WTC11 (cell line): Measurements from ENCODE around the gene NHERF2. TPM values are rescaled to one million over a fixed set of nuclear protein-coding genes. Genes with fewer than 3 reads are reported as not detected.

Source experiments
- ATAC-seq: fragments of 200-7000 bp; cut with Tn5 transposase; 2 replicates; pipeline ENCODE4 v1.10.0; 2021; ENCODE audit warnings: mild to moderate bottlenecking, moderate library complexity
- CTCF ChIA-PET: fragments of 300-600 bp; sonication (Branson Sonifier 250); formaldehyde crosslinking; loops from one replicate; lab custom pipeline; 2021; ENCODE audit warnings: antibody characterized with exemption; lab: Charles Lee
- POLR2A ChIA-PET: fragments of 350-600 bp; sonication (Branson Sonifier 250); formaldehyde crosslinking; loops from one replicate; lab custom pipeline; 2021; ENCODE audit warnings: antibody characterized with exemption; lab: Charles Lee
- DNase-seq: peaks from one replicate; pipeline ENCODE4 v3.0.0; 2021; ENCODE audit warnings: low spot score
- H3K27ac Mint-ChIP-seq: 2 replicates; pipeline ENCODE4 v1.8.0; 2021; ENCODE audit warnings: mixed read lengths
- H3K27me3 Mint-ChIP-seq: 2 replicates; pipeline ENCODE4 v1.8.0; 2021; ENCODE audit warnings: low read depth, mild to moderate bottlenecking, moderate library complexity, mixed read lengths
- H3K36me3 Mint-ChIP-seq: 2 replicates; pipeline ENCODE4 v1.8.0; 2021; ENCODE audit warnings: mixed read lengths
- H3K4me1 Mint-ChIP-seq: 2 replicates; pipeline ENCODE4 v1.8.0; 2022; ENCODE audit warnings: mixed read lengths
- H3K4me3 Mint-ChIP-seq: 2 replicates; pipeline ENCODE4 v1.8.0; 2021; ENCODE audit warnings: mild to moderate bottlenecking, moderate library complexity, mixed read lengths
- H3K9me3 Mint-ChIP-seq: 2 replicates; pipeline ENCODE4 v1.8.0; 2021; ENCODE audit warnings: mixed read lengths
- CTCF ChIP-seq: fragments of 200-600 bp; IDR thresholded peaks from 2 replicates; pipeline ENCODE4 v1.8.0; 2022; ENCODE audit warnings: antibody characterized with exemption
- E2F1 ChIP-seq: sonication (generic); formaldehyde crosslinking; IDR thresholded peaks from 2 replicates; pipeline ENCODE4 v1.8.0; 2022; ENCODE audit warnings: mild to moderate bottlenecking, missing genetic modification reagents
- ELF4 ChIP-seq: sonication (generic); formaldehyde crosslinking; IDR thresholded peaks from 2 replicates; pipeline ENCODE4 v1.8.1; 2022; ENCODE audit warnings: low read depth, mild to moderate bottlenecking, moderate library complexity, missing genetic modification reagents
- FOXP1 ChIP-seq: sonication (generic); formaldehyde crosslinking; IDR thresholded peaks from 2 replicates; pipeline ENCODE4 v1.8.0; 2022; ENCODE audit warnings: missing genetic modification reagents, mild to moderate bottlenecking, moderate library complexity, borderline replicate concordance
- IRF2 ChIP-seq: sonication (generic); formaldehyde crosslinking; IDR thresholded peaks from 2 replicates; pipeline ENCODE4 v1.8.0; 2022; ENCODE audit warnings: low read depth, missing genetic modification reagents, borderline replicate concordance
- NFE2L1 ChIP-seq: sonication (generic); formaldehyde crosslinking; IDR thresholded peaks from 2 replicates; pipeline ENCODE4 v1.8.1; 2023; ENCODE audit warnings: missing genetic modification reagents
- RORB ChIP-seq: fragments of 250-450 bp; sonication (Bioruptor Pico); IDR thresholded peaks from 2 replicates; pipeline ENCODE4 v1.9.0; 2021; ENCODE audit warnings: mild to moderate bottlenecking
- SMAD3 ChIP-seq: sonication (generic); formaldehyde crosslinking; IDR thresholded peaks from 2 replicates; pipeline ENCODE4 v1.8.0; 2022; ENCODE audit warnings: missing genetic modification reagents, mild to moderate bottlenecking, borderline replicate concordance
- SMAD4 ChIP-seq: sonication (generic); formaldehyde crosslinking; IDR thresholded peaks from 2 replicates; pipeline ENCODE4 v1.8.0; 2022; ENCODE audit warnings: mild to moderate bottlenecking, missing genetic modification reagents
- SOX15 ChIP-seq: fragments of 250-450 bp; sonication (Bioruptor Pico); IDR thresholded peaks from 2 replicates; pipeline ENCODE4 v1.9.0; 2021; ENCODE audit warnings: mild to moderate bottlenecking
- TEAD4 ChIP-seq: sonication (generic); formaldehyde crosslinking; IDR thresholded peaks from 2 replicates; pipeline ENCODE4 v1.8.0; 2022; ENCODE audit warnings: mild to moderate bottlenecking, missing genetic modification reagents
- USF1 ChIP-seq: sonication (generic); formaldehyde crosslinking; IDR thresholded peaks from 2 replicates; pipeline ENCODE4 v1.8.0; 2022; ENCODE audit warnings: mild to moderate bottlenecking, missing genetic modification reagents
- ZNF138 ChIP-seq: sonication (generic); formaldehyde crosslinking; conservative IDR thresholded peaks from 2 replicates; pipeline ENCODE4 v1.8.1; 2022; ENCODE audit warnings: mild to moderate bottlenecking, moderate library complexity, missing genetic modification reagents
- ZNF396 ChIP-seq: fragments of 250-450 bp; sonication (Bioruptor Pico); IDR thresholded peaks from 2 replicates; pipeline ENCODE4 v1.8.0; 2021; ENCODE audit warnings: mild to moderate bottlenecking, moderate library complexity, borderline replicate concordance
- ZNF416 ChIP-seq: fragments of 250-450 bp; sonication (Bioruptor Pico); IDR thresholded peaks from 2 replicates; pipeline ENCODE4 v1.9.0; 2021; ENCODE audit warnings: mild to moderate bottlenecking, inconsistent platforms
- ZNF671 ChIP-seq: fragments of 250-450 bp; sonication (Bioruptor Pico); IDR thresholded peaks from 2 replicates; pipeline ENCODE4 v1.8.0; 2021; ENCODE audit warnings: mild to moderate bottlenecking
- total RNA-seq: library from RNA; stranded (reverse); gene quantifications from 3 replicates; pipeline ENCODE4 v1.2.3, GENCODE V29; 2021
- TF ChIP-seq, protein P1 (sequence below): sonication (generic); formaldehyde crosslinking; IDR thresholded peaks from 2 replicates; pipeline ENCODE4 v1.8.1; 2022; ENCODE audit warnings: mild to moderate bottlenecking, missing genetic modification reagents, moderate library complexity, borderline replicate concordance
- TF ChIP-seq, protein P2 (sequence below): sonication (generic); formaldehyde crosslinking; IDR thresholded peaks from 2 replicates; pipeline ENCODE4 v1.8.1; 2023; ENCODE audit warnings: mild to moderate bottlenecking, missing genetic modification reagents, moderate library complexity
- TF ChIP-seq, protein P3 (sequence below): fragments of 250-450 bp; sonication (Bioruptor Pico); IDR thresholded peaks from 2 replicates; pipeline ENCODE4 v1.9.0; 2021; ENCODE audit warnings: moderate library complexity, mild to moderate bottlenecking, inconsistent platforms, borderline replicate concordance
- TF ChIP-seq, protein P4 (sequence below): sonication (generic); formaldehyde crosslinking; IDR thresholded peaks from 2 replicates; pipeline ENCODE4 v1.8.0; 2022; ENCODE audit warnings: mild to moderate bottlenecking, missing genetic modification reagents

The NHERF2 gene
- total RNA-seq, 1 experiment from 2014 or later, result 31.1 TPM

GRCh38 chr16:2044541-2044940 lies 17.8 kb downstream of the NHERF2 start:
- TF ChIP-seq E2F1 (CRISPR knock-in tag) (no peak), CTCF (no peak), ZNF396 (CRISPR knock-in tag) (no peak), ZNF671 (CRISPR knock-in tag) (no peak), IRF2 (CRISPR knock-in tag) (no peak), USF1 (CRISPR knock-in tag) (no peak), ELF4 (CRISPR knock-in tag) (no peak), FOXP1 (CRISPR knock-in tag) (no peak), TEAD4 (CRISPR knock-in tag) (no peak)
- TF ChIP-seq, protein P1, sequence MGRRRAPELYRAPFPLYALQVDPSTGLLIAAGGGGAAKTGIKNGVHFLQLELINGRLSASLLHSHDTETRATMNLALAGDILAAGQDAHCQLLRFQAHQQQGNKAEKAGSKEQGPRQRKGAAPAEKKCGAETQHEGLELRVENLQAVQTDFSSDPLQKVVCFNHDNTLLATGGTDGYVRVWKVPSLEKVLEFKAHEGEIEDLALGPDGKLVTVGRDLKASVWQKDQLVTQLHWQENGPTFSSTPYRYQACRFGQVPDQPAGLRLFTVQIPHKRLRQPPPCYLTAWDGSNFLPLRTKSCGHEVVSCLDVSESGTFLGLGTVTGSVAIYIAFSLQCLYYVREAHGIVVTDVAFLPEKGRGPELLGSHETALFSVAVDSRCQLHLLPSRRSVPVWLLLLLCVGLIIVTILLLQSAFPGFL (CRISPR knock-in tag), result no peak
- TF ChIP-seq, protein P2, sequence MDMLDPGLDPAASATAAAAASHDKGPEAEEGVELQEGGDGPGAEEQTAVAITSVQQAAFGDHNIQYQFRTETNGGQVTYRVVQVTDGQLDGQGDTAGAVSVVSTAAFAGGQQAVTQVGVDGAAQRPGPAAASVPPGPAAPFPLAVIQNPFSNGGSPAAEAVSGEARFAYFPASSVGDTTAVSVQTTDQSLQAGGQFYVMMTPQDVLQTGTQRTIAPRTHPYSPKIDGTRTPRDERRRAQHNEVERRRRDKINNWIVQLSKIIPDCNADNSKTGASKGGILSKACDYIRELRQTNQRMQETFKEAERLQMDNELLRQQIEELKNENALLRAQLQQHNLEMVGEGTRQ (CRISPR knock-in tag), result no peak
- Mint-ChIP-seq H3K4me3 (no peak overlapping the region), H3K27me3 (no peaks in the 10 kb centered on the region), H3K36me3 (no peaks in the 10 kb centered on the region; the same call in 1 of the 2 replicates), H3K27ac (no peak overlapping the region), H3K9me3 (no peaks in the 10 kb centered on the region), H3K4me1 (peaks cover 10% of the 10 kb centered on the region)
- DNase-seq, result no peak
- ATAC-seq, result no peak
- CTCF ChIA-PET, result interaction anchor here (0.6 to 0.8 kb wide), 2 partner anchors 46 to 338 kb away, joined by 3 to 5 read pairs; no protein-coding TSS in a partner anchor
- POLR2A ChIA-PET, result no interaction called here

DNA sequence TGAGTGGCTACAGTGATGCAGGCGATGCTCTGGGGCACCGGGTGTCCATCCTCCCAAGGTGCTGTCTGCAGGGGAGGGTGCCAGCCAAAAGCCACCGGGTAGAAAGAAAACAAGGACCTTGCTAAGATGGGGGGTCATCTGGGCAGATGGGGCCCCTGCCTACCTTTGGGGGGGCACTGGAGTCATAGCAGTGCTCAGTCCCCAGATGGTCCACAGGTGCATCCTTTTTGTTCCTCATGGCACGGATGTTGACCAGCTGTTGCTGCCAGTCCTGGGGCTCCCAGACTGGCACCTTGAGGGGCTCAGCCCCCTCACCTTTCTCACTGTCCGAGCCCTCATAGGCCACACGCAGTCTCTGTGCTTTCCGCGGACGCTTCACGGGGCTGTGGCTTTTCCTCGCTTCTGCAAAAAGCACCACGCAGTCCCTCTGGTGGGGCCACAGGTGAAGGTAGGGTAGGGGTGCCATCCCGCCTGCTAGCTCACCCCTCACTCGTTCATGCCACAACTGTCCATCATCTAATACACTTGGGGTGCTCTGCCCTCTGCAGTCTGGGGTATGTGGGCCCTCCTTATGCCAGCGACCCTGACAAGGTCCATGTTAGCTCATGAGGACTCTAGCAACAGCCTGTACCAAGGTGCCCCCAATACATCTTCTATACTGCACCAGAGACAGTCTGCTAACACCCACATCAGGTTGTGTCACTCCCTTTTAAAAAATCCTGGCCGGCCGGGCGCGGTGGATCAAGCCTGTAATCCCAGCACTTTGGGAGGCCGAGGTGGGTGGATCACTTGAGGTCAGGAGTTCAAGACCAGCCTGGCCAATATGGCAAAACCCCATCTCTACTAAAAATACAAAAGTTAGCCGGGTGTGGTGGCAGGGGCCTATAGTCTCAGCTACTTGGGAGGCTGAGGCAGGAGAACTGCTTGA lies 19.5 kb downstream of the NHERF2 start:
- CTCF ChIA-PET, result interaction anchor here (0.6 to 3.6 kb wide), 5 partner anchors 10 to 42 kb away, joined by 3 to 27 read pairs (median 20); no protein-coding TSS in a partner anchor
- H3K27ac Mint-ChIP-seq, result no peak overlapping the region
- DNase-seq, result no peak
- peaks cover 10% of the 10 kb centered on the region for H3K4me1 Mint-ChIP-seq
- peak overlapping the region; percentile 91 for H3K4me3 Mint-ChIP-seq
- H3K27me3 Mint-ChIP-seq, result no peaks in the 10 kb centered on the region
- peaks cover 2% of the 10 kb centered on the region; the same call in 1 of the 2 replicates for H3K36me3 Mint-ChIP-seq
- POLR2A ChIA-PET, result interaction anchor here (1.4 kb wide), 1 partner anchor 85 kb away, joined by 5 read pairs; no protein-coding TSS in a partner anchor
- H3K9me3 Mint-ChIP-seq, result no peaks in the 10 kb centered on the region
- ATAC-seq, result no peak
- TF ChIP-seq USF1 (CRISPR knock-in tag), result no peak
- TF ChIP-seq SOX15 (CRISPR knock-in tag), result no peak
- no peak for TF ChIP-seq SMAD4 (CRISPR knock-in tag)
- no peak for TF ChIP-seq SMAD3 (CRISPR knock-in tag)
- no peak for TF ChIP-seq CTCF
- TF ChIP-seq, protein P3, sequence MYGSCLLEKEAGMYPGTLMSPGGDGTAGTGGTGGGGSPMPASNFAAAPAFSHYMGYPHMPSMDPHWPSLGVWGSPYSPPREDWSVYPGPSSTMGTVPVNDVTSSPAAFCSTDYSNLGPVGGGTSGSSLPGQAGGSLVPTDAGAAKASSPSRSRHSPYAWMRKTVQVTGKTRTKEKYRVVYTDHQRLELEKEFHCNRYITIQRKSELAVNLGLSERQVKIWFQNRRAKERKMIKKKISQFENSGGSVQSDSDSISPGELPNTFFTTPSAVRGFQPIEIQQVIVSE (CRISPR knock-in tag), result no peak
- no peak for TF ChIP-seq ZNF416 (CRISPR knock-in tag)
- TF ChIP-seq, protein P4, sequence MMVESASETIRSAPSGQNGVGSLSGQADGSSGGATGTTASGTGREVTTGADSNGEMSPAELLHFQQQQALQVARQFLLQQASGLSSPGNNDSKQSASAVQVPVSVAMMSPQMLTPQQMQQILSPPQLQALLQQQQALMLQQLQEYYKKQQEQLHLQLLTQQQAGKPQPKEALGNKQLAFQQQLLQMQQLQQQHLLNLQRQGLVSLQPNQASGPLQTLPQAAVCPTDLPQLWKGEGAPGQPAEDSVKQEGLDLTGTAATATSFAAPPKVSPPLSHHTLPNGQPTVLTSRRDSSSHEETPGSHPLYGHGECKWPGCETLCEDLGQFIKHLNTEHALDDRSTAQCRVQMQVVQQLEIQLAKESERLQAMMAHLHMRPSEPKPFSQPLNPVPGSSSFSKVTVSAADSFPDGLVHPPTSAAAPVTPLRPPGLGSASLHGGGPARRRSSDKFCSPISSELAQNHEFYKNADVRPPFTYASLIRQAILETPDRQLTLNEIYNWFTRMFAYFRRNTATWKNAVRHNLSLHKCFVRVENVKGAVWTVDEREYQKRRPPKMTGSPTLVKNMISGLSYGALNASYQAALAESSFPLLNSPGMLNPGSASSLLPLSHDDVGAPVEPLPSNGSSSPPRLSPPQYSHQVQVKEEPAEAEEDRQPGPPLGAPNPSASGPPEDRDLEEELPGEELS (CRISPR knock-in tag), result no peak
- no peak for TF ChIP-seq RORB (CRISPR knock-in tag)
- no peak for TF ChIP-seq ZNF138 (CRISPR knock-in tag)
- no peak for TF ChIP-seq NFE2L1 (CRISPR knock-in tag)
